GM21786 (cell line): Measurements from ENCODE around the gene CD151.

Experiments used
- ATAC-seq: cut with Tn5 transposase; IDR thresholded peaks from one replicate; pipeline ENCODE4 v1.9.1; 2021; ENCODE audit not compliant: unreplicated experiment

CD151 gene

GRCh38 chr11:813072-813455 is 19.7 kb upstream of the CD151 start:
- no peak for ATAC-seq

DNA sequence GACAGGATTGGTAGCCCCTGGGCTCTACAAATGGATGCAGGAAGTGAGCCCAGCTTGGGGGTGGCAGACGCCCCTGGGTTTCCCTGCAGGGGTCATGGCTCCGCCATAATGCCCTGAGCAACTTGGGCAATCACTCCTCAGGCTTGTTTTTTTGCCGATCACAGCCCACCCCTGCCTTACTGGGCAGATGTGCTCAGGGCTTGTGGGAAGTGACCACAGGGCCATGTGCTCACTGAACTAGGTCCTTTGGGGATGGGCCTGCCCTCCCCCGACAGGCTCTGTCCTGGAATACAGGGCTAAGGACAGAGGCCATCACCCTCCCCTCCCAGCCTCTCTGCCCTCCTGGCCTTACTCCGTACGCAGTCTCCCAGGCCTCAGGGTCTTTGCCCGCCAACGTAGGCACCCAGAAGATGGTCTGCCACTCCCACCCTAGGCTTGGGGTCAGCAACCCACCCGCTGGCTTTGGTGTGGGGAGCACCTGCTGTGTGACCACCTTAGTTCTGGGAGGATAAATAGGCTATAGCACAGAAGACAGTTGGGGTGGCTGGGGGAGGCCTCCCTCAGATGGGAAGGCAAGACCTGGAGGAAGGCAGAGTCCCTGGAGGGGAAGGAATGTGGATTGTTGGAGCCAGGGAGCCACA is 19.2 kb upstream of the CD151 start:
- no peak for ATAC-seq

DNA sequence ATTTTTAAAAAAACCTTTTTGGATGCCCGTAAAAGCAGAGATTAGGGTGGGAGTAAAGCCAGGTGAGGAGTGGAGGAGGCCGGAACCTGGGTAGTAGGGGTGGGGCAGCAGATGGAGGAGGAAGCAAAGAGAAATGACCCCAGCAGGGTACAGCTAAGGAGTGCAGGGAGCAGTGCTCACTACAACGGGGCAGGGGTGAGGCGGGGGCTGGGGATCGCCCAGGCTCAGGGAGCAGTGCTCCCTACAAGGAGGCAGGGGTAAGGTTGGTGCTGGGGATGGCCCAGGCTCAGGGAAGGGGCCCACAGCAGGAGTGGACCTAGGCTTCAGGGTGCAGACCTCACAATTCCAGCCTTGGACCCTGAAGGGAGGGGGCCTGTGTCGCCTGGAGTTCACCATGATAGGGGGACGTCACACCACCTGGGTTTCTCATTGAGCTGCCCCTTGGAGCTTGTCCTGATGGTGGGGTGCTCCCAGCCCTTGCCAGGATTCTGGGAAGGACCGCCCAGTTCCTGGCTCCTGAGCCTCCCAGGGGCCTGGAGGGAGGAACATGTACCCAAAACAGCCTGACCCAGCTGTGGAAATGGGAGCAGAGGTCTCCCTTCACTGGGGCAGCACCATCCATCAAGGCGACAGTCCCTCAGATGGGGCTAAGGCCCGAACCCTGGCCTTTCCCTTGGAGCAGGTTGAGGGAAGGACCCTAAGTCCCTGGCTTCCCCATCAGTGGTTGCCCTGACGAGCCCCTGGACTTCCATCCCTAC is 16.9 kb upstream of the CD151 start:
- ATAC-seq: no peak

- ATAC-seq: no peak
Observed at GRCh38 chr11:816433-816779, 16.3 kb upstream of the CD151 start.

DNA sequence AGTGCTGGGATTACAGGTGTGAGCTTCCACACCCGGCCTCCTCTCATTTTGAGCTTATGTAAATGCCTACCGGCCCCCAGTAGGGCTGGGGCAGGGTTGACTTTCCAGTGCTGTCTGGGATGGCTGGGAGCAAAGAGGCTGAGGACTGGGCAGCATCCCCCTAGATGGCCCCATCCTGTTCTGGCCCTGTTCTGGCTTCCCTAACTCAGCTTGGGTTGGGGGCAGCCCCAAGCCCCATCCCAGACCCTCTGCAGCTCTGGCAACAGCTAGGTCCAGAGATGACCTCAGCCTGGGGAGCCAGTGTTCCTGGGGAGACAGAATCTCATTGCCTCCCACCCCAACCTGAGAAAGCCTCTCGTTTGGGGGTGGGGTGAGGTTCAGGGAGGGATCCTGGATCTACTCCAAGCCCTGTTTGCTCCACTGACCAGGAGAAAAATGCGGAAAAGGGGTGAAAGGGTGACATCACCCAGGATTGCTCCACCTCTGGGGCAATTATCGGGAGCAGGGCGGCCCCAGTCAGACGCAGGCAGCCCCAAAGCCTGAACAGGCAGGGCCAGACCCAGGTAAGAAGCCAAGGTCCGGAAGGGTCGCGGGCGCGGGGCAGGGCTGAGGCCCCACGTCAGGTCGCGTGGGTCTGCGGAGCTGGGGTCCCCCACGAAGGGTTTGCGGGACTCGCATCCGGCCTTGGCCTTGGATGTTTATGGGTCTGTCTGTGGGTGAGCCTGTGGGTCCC is 14.2 kb upstream of the CD151 start, which contains the start of gene PNPLA2:
TSS of gene PNPLA2 (plus strand) at position 519 of the 733 bp plus-strand sequence. CDS start 805 bp downstream, outside the sequence.
- ATAC-seq: no peak

GRCh38 chr11:819129-819931 is 13.4 kb upstream of the CD151 start:
- ATAC-seq: peak; percentile 56

DNA sequence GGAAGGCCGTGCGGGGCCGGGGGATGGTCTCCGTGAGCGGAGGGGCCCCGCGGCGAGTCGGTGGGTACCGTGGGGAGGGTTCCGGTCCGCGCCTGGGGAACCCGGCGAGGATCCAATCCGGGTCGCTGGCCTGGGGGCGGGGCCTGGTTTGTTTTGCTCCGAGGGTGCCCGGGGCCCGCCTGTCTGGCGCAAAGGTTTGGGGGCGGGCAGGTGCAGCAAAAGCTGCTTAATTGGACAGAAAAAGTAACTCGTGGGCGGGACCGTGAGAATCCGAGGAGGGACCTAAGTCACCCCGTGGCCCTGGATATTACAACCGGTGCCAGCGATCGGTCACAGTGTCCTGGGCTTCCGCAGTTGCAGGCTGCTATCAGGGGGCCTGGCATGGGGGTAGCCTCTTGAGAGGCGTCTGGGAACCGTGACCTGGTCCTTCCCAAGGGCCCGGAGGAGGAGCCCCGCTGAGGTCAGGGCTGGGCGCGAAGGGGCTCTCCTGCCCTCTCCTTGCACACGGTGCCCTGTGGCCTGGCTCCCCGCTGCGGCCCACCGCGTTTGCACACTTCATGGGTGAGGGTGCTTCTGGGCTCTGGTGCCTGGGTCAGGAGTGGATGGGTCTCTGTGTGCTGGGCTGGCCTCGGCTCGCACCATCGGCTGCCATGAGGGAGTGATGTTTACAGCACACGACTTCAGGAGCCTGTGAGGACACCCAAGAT is 12.7 kb upstream of the CD151 start:
- peak; percentile 69 for ATAC-seq

GRCh38 chr11:820655-821511 is 11.9 kb upstream of the CD151 start:
- no peak for ATAC-seq

GRCh38 chr11:821512-822371 is 11.0 kb upstream of the CD151 start:
- no peak for ATAC-seq

DNA sequence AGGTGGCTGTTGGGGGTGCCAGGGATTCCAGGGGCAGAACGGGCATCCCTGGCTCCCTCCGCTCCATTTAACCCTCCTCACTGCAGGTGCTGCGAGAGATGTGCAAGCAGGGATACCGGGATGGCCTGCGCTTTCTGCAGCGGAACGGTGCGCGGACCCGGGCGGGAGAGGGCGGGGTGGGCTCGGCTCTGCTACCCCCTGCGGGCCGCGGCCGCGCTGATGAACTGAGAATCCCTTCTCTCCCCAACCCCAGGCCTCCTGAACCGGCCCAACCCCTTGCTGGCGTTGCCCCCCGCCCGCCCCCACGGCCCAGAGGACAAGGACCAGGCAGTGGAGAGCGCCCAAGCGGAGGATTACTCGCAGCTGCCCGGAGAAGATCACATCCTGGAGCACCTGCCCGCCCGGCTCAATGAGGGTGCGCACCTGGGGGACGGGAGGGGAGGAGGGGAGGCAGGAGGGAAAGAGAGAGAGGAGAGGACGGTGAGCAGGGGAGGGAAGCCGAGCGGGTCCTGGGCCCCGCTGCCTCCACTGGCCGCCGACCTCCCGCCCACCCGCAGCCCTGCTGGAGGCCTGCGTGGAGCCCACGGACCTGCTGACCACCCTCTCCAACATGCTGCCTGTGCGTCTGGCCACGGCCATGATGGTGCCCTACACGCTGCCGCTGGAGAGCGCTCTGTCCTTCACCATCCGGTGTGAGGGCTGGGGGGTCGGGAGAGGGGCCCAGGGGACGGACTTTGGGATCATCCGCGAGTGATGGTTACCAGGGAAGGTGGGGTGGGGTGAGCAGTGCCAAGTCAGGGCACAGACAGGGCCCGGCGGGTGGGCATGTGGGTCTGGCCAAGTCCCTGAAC is 9.1 kb upstream of the CD151 start:
- no peak for ATAC-seq

- ATAC-seq: no peak
Observed at GRCh38 chr11:824292-824880, 8.4 kb upstream of the CD151 start.

- ATAC-seq: no peak
Observed at GRCh38 chr11:824942-825341, 7.8 kb upstream of the CD151 start.

- no peak for ATAC-seq
Observed at GRCh38 chr11:825366-826226, 7.2 kb upstream of the CD151 start.

DNA sequence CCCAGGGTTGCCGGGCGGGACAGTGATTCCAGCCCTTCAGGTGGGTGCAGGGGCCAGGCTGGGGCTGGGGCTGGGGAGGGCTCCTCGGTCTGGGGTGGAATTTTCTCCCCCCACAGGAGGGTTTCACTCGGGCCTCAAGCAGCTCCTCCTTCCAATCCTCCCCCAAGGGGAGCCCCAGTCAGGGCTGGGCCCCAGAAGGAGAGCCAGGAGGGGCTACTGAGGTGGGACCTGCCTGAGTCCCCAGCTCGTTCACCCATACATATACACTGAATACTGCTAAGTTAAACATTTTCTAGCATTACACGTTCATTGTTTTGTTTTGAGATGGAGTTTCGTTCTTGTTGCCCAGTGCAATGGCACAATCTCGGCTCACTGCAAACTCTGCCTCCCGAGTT is 6.5 kb upstream of the CD151 start:
- ATAC-seq: no peak

GRCh38 chr11:826836-827145 is 6.0 kb upstream of the CD151 start:
- ATAC-seq: no peak

GRCh38 chr11:827146-827896 is 5.4 kb upstream of the CD151 start:
- ATAC-seq: no peak
